GM23338 (cell line): ENCODE results near the gene LENEP. TPM values are rescaled to one million over a fixed set of nuclear protein-coding genes. Genes with fewer than 3 reads are reported as not detected.

ENCODE experiments used
- ATAC-seq: fragments of 200-7000 bp; cut with Tn5 transposase; 3 replicates; pipeline ENCODE4 v1.9.1; 2020
- DNase-seq: peaks from one replicate; pipeline ENCODE4 v3.0.0-alpha.2; 2015; ENCODE audit warnings: low spot score
- H2AFZ ChIP-seq: fragments of 200-600 bp; sonication (generic); 2 replicates; pipeline ENCODE4 v1.8.0; 2016; ENCODE audit warnings: antibody characterized with exemption, mild to moderate bottlenecking, moderate library complexity
- H3F3A ChIP-seq: fragments of 200-600 bp; sonication (generic); replicated peaks from 2 replicates; pipeline ENCODE4 v1.8.0; 2017; ENCODE audit warnings: antibody characterized with exemption, mixed run types, low read depth
- H3K27ac ChIP-seq: fragments of 200-600 bp; sonication (generic); 2 replicates; pipeline ENCODE4 v1.6.1; 2016; ENCODE audit warnings: low read depth
- H3K27me3 ChIP-seq: fragments of 200-600 bp; sonication (generic); 2 replicates; pipeline ENCODE4 v1.8.0; 2016; ENCODE audit warnings: mild to moderate bottlenecking, mixed run types, moderate library complexity; ENCODE audit not compliant: insufficient read depth
- H3K36me3 ChIP-seq: fragments of 200-600 bp; sonication (generic); 2 replicates; pipeline ENCODE4 v1.8.0; 2016; ENCODE audit warnings: mild to moderate bottlenecking; ENCODE audit not compliant: insufficient read depth
- H3K4me1 ChIP-seq: fragments of 200-600 bp; sonication (generic); 2 replicates; pipeline ENCODE4 v1.8.0; 2016; ENCODE audit warnings: mild to moderate bottlenecking, moderate library complexity; ENCODE audit not compliant: insufficient read depth
- H3K4me2 ChIP-seq: fragments of 200-600 bp; sonication (generic); 2 replicates; pipeline ENCODE4 v1.7.1; 2017; ENCODE audit warnings: mixed run types
- H3K4me3 ChIP-seq: fragments of 200-600 bp; sonication (generic); 2 replicates; pipeline ENCODE4 v1.6.1; 2016; ENCODE audit warnings: mixed run types
- H3K79me2 ChIP-seq: fragments of 200-600 bp; sonication (generic); replicated peaks from 2 replicates; pipeline ENCODE4 v1.8.0; 2017; ENCODE audit warnings: mild to moderate bottlenecking; ENCODE audit not compliant: insufficient read depth
- H3K9me2 ChIP-seq: fragments of 200-600 bp; sonication (generic); 2 replicates; pipeline ENCODE4 v1.8.0; 2017; ENCODE audit not compliant: insufficient read depth
- H4K20me1 ChIP-seq: fragments of 200-600 bp; sonication (generic); replicated peaks from 2 replicates; pipeline ENCODE4 v1.8.0; 2017; ENCODE audit warnings: mild to moderate bottlenecking; ENCODE audit not compliant: insufficient read depth
- H3K27ac Mint-ChIP-seq: 2 replicates; pipeline ENCODE4 v1.8.0; 2020; ENCODE audit warnings: inconsistent platforms, mild to moderate bottlenecking, moderate library complexity, mixed read lengths
- H3K27me3 Mint-ChIP-seq: 3 replicates; pipeline ENCODE4 v1.8.0; 2022; ENCODE audit warnings: low read depth, mild to moderate bottlenecking, moderate library complexity, mixed read lengths, inconsistent platforms; ENCODE audit not compliant: insufficient read depth, poor library complexity
- H3K36me3 Mint-ChIP-seq: 3 replicates; pipeline ENCODE4 v1.8.0; 2021; ENCODE audit warnings: low read depth, mild to moderate bottlenecking, inconsistent platforms, moderate library complexity, mixed read lengths
- H3K4me1 Mint-ChIP-seq: 3 replicates; pipeline ENCODE4 v1.8.0; 2020; ENCODE audit warnings: mild to moderate bottlenecking, inconsistent platforms, mixed read lengths
- H3K4me3 Mint-ChIP-seq: 3 replicates; pipeline ENCODE4 v1.8.0; 2021; ENCODE audit warnings: moderate library complexity, mild to moderate bottlenecking, inconsistent platforms, mixed read lengths
- H3K9me3 Mint-ChIP-seq: 3 replicates; pipeline ENCODE4 v1.8.0; 2020; ENCODE audit warnings: moderate library complexity, mild to moderate bottlenecking, inconsistent platforms, mixed read lengths
- CREB1 ChIP-seq: fragments of 250-450 bp; sonication (Bioruptor Pico); IDR thresholded peaks from 2 replicates; pipeline ENCODE4 v1.5.0; 2020; ENCODE audit warnings: low read depth, mild to moderate bottlenecking, moderate library complexity
- EZH2 ChIP-seq: fragments of 200-600 bp; sonication (generic); IDR thresholded peaks from one replicate; pipeline ENCODE4 v1.8.0; 2017; ENCODE audit warnings: antibody characterized with exemption, mild to moderate bottlenecking, low read depth; ENCODE audit not compliant: unreplicated experiment
- EZH2phosphoT487 ChIP-seq: fragments of 200-600 bp; sonication (generic); IDR thresholded peaks from one replicate; pipeline ENCODE4 v1.8.1; 2018; ENCODE audit warnings: antibody characterized with exemption; ENCODE audit not compliant: unreplicated experiment
- JUNB ChIP-seq: IDR thresholded peaks from one replicate; pipeline ENCODE4 v1.6.1; 2016; ENCODE audit warnings: antibody characterized with exemption; ENCODE audit not compliant: unreplicated experiment
- NANOG ChIP-seq: IDR thresholded peaks from 2 replicates; pipeline ENCODE4 v1.6.1; 2016; ENCODE audit warnings: antibody characterized with exemption, borderline replicate concordance
- polyA plus RNA-seq: library from polyadenylated mRNA; unstranded; fragments of >200 nt; fragmentation: Nextera tagmentation; extraction: Ambion mirVana; gene quantifications from 2 replicates; pipeline ENCODE4 v1.2.1, GENCODE V29; 2016
- total RNA-seq: library from RNA; depleted of rRNA; stranded (reverse); fragments of >200 nt; shearing (Covaris generic); gene quantifications from 2 replicates; pipeline ENCODE4 v1.2.3, GENCODE V29; 2014
- TF ChIP-seq, protein P1 (sequence below): IDR thresholded peaks from one replicate; pipeline ENCODE4 v1.6.1; 2018; ENCODE audit warnings: antibody characterized with exemption; ENCODE audit not compliant: unreplicated experiment
- TF ChIP-seq, protein P2 (sequence below), 2 experiments: fragments of 200-600 bp in 1 of 2; sonication (generic) in 1 of 2; conservative IDR thresholded peaks; 2 replicates each; pipeline versions ENCODE4 v1.5.1 to v1.6.1; 2016 to 2017; ENCODE audit warnings: antibody characterized with exemption in 2 of 2, low read depth in 2 of 2, mild to moderate bottlenecking in 2 of 2, moderate library complexity in 1 of 2
- TF ChIP-seq, protein P3 (sequence below): fragments of 250-450 bp; sonication (Bioruptor Pico); IDR thresholded peaks from 2 replicates; pipeline ENCODE4 v1.5.0; 2020; ENCODE audit warnings: mild to moderate bottlenecking, moderate library complexity

The LENEP gene
- total and polyA plus RNA-seq, 2 experiments from 2014 or later = 1.6 TPM; not detected in 1

DNA sequence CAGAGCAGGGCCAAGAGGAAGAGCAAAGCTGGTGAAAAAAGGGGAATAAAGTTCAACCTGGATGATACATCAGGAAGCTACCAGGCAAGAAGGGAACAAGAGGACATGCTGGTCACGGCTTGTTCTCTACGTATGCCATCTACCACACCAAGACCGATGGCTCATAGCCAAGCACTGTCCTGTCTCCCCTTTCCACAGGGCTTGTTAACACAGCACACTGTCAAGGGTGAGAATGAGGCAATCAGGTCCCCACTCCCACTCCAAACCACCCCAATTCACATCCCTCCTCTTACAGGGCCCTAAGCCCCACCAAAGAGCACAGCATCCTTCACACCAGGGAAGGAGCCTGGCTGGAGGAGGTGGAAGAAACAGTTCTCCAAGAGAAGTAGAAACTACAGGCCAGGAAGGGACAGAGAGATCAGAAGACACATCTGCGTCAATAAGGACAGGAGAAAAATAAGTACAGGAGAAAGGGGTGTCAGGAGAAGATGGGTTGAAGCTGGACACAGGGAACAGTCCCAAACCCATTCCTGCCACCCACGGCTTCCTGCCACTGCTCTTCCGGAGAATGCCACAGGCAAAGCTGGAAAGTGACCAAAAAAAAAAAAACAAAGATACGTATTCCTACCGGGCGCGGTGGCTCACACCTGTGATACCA, 21.9 kb upstream of the LENEP start (continued):
- TF ChIP-seq, protein P1, sequence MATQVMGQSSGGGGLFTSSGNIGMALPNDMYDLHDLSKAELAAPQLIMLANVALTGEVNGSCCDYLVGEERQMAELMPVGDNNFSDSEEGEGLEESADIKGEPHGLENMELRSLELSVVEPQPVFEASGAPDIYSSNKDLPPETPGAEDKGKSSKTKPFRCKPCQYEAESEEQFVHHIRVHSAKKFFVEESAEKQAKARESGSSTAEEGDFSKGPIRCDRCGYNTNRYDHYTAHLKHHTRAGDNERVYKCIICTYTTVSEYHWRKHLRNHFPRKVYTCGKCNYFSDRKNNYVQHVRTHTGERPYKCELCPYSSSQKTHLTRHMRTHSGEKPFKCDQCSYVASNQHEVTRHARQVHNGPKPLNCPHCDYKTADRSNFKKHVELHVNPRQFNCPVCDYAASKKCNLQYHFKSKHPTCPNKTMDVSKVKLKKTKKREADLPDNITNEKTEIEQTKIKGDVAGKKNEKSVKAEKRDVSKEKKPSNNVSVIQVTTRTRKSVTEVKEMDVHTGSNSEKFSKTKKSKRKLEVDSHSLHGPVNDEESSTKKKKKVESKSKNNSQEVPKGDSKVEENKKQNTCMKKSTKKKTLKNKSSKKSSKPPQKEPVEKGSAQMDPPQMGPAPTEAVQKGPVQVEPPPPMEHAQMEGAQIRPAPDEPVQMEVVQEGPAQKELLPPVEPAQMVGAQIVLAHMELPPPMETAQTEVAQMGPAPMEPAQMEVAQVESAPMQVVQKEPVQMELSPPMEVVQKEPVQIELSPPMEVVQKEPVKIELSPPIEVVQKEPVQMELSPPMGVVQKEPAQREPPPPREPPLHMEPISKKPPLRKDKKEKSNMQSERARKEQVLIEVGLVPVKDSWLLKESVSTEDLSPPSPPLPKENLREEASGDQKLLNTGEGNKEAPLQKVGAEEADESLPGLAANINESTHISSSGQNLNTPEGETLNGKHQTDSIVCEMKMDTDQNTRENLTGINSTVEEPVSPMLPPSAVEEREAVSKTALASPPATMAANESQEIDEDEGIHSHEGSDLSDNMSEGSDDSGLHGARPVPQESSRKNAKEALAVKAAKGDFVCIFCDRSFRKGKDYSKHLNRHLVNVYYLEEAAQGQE = no peak
- TF ChIP-seq NANOG = no peak
- no peak for TF ChIP-seq EZH2phosphoT487

DNA sequence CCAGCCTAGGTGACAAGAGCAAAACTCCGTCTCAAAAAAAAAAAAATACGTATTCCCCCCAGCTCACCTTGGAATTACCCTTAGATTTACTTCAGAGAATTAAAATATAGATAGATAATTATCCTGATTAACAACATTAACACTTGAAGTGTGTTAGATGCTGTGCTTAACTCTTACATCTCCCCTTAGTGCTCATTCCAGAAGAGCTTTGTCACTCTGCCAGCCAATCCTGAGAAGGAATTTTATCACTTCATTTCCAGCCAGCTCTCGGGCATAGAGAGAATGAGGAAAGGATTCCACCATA, 21.2 kb upstream of the LENEP start:
- Mint-ChIP-seq H3K9me3 (peaks cover 3% of the 10 kb centered on the region; the same call in 1 of the 3 replicates), H3K4me3 (no peak overlapping the region), H3K36me3 (peaks cover 35% of the 10 kb centered on the region), H3K27ac (no peak overlapping the region), H3K4me1 (peaks cover 36% of the 10 kb centered on the region), H3K27me3 (peaks cover 14% of the 10 kb centered on the region)
- Histone ChIP-seq H3K27me3 (no peaks in the 10 kb centered on the region), H2AFZ (no peak overlapping the region), H3K4me1 (peaks cover 30% of the 10 kb centered on the region), H3K4me3 (peak overlapping the region; percentile 82), H3K36me3 (peaks cover 5% of the 10 kb centered on the region), H3K79me2 (peaks cover 62% of the 10 kb centered on the region), H3K27ac (peak overlapping the region; percentile 97), H3F3A (peaks cover 20% of the 10 kb centered on the region), H4K20me1 (peaks cover 21% of the 10 kb centered on the region), H3K4me2 (peak overlapping the region; percentile 90), H3K9me2 (no peaks in the 10 kb centered on the region)
- ATAC-seq (no peak), DNase-seq (no peak)
- TF ChIP-seq EZH2 (no peak), JUNB (no peak), NANOG (no peak), CREB1 (CRISPR knock-in tag) (no peak), EZH2phosphoT487 (no peak)
- TF ChIP-seq, protein P2, sequence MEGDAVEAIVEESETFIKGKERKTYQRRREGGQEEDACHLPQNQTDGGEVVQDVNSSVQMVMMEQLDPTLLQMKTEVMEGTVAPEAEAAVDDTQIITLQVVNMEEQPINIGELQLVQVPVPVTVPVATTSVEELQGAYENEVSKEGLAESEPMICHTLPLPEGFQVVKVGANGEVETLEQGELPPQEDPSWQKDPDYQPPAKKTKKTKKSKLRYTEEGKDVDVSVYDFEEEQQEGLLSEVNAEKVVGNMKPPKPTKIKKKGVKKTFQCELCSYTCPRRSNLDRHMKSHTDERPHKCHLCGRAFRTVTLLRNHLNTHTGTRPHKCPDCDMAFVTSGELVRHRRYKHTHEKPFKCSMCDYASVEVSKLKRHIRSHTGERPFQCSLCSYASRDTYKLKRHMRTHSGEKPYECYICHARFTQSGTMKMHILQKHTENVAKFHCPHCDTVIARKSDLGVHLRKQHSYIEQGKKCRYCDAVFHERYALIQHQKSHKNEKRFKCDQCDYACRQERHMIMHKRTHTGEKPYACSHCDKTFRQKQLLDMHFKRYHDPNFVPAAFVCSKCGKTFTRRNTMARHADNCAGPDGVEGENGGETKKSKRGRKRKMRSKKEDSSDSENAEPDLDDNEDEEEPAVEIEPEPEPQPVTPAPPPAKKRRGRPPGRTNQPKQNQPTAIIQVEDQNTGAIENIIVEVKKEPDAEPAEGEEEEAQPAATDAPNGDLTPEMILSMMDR (conservative IDR thresholded peaks at IDR 0.05; ENCODE audit: low read depth in 2 of 2) = no peak
- TF ChIP-seq, protein P3, sequence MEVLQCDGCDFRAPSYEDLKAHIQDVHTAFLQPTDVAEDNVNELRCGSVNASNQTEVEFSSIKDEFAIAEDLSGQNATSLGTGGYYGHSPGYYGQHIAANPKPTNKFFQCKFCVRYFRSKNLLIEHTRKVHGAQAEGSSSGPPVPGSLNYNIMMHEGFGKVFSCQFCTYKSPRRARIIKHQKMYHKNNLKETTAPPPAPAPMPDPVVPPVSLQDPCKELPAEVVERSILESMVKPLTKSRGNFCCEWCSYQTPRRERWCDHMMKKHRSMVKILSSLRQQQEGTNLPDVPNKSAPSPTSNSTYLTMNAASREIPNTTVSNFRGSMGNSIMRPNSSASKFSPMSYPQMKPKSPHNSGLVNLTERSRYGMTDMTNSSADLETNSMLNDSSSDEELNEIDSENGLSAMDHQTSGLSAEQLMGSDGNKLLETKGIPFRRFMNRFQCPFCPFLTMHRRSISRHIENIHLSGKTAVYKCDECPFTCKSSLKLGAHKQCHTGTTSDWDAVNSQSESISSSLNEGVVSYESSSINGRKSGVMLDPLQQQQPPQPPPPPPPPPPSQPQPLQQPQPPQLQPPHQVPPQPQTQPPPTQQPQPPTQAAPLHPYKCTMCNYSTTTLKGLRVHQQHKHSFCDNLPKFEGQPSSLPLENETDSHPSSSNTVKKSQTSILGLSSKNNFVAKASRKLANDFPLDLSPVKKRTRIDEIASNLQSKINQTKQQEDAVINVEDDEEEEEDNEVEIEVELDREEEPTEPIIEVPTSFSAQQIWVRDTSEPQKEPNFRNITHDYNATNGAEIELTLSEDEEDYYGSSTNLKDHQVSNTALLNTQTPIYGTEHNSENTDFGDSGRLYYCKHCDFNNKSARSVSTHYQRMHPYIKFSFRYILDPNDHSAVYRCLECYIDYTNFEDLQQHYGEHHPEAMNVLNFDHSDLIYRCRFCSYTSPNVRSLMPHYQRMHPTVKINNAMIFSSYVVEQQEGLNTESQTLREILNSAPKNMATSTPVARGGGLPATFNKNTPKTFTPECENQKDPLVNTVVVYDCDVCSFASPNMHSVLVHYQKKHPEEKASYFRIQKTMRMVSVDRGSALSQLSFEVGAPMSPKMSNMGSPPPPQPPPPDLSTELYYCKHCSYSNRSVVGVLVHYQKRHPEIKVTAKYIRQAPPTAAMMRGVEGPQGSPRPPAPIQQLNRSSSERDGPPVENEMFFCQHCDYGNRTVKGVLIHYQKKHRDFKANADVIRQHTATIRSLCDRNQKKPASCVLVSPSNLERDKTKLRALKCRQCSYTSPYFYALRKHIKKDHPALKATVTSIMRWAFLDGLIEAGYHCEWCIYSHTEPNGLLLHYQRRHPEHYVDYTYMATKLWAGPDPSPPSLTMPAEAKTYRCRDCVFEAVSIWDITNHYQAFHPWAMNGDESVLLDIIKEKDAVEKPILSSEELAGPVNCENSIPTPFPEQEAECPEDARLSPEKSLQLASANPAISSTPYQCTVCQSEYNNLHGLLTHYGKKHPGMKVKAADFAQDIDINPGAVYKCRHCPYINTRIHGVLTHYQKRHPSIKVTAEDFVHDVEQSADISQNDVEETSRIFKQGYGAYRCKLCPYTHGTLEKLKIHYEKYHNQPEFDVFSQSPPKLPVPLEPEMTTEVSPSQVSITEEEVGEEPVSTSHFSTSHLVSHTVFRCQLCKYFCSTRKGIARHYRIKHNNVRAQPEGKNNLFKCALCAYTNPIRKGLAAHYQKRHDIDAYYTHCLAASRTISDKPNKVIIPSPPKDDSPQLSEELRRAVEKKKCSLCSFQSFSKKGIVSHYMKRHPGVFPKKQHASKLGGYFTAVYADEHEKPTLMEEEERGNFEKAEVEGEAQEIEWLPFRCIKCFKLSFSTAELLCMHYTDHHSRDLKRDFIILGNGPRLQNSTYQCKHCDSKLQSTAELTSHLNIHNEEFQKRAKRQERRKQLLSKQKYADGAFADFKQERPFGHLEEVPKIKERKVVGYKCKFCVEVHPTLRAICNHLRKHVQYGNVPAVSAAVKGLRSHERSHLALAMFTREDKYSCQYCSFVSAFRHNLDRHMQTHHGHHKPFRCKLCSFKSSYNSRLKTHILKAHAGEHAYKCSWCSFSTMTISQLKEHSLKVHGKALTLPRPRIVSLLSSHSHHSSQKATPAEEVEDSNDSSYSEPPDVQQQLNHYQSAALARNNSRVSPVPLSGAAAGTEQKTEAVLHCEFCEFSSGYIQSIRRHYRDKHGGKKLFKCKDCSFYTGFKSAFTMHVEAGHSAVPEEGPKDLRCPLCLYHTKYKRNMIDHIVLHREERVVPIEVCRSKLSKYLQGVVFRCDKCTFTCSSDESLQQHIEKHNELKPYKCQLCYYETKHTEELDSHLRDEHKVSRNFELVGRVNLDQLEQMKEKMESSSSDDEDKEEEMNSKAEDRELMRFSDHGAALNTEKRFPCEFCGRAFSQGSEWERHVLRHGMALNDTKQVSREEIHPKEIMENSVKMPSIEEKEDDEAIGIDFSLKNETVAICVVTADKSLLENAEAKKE (CRISPR knock-in tag) = no peak
- TF ChIP-seq, protein P1 = no peak
